Neural progenitor cell (in vitro differentiated cells): ENCODE measurements around the gene TMEM217. TPM values are rescaled to one million over a fixed set of nuclear protein-coding genes. Genes with fewer than 3 reads are reported as not detected.

Source experiments
- DNase-seq: peaks from one replicate; pipeline ENCODE4 v3.0.0-alpha.2; 2016; ENCODE audit warnings: low spot score
- H2AFZ ChIP-seq: fragments of 200-600 bp; sonication (generic); replicated peaks from 2 replicates; pipeline ENCODE4 v1.6.1; 2016; ENCODE audit warnings: antibody characterized with exemption
- H3F3A ChIP-seq: fragments of 200-600 bp; sonication (generic); 2 replicates; pipeline ENCODE4 v1.6.1; 2016; ENCODE audit warnings: antibody characterized with exemption, low read depth
- H3K27ac ChIP-seq: fragments of 200-600 bp; sonication (generic); 2 replicates; pipeline ENCODE4 v1.5.1; 2016; ENCODE audit warnings: mild to moderate bottlenecking
- H3K27me3 ChIP-seq: fragments of 200-600 bp; sonication (generic); 2 replicates; pipeline ENCODE4 v1.6.1; 2016; ENCODE audit warnings: mild to moderate bottlenecking, moderate library complexity
- H3K36me3 ChIP-seq: fragments of 200-600 bp; sonication (generic); 2 replicates; pipeline ENCODE4 v1.5.1; 2016
- H3K4me1 ChIP-seq: fragments of 200-600 bp; sonication (generic); 2 replicates; pipeline ENCODE4 v1.6.1; 2016; ENCODE audit warnings: mixed run types
- H3K4me2 ChIP-seq: fragments of 200-600 bp; sonication (generic); 2 replicates; pipeline ENCODE4 v1.6.1; 2016
- H3K4me3 ChIP-seq: fragments of 200-600 bp; sonication (generic); 2 replicates; pipeline ENCODE4 v1.5.1; 2016
- H3K79me2 ChIP-seq: fragments of 200-600 bp; sonication (generic); 2 replicates; pipeline ENCODE4 v1.6.1; 2016; ENCODE audit warnings: low read depth
- H3K9ac ChIP-seq: fragments of 200-600 bp; sonication (generic); 2 replicates; pipeline ENCODE4 v1.6.1; 2016
- H3K9me3 ChIP-seq: fragments of 200-600 bp; sonication (generic); 2 replicates; pipeline ENCODE4 v1.5.1; 2016; ENCODE audit warnings: low read depth
- H4K20me1 ChIP-seq: fragments of 200-600 bp; sonication (generic); 2 replicates; pipeline ENCODE4 v1.6.1; 2016; ENCODE audit warnings: low read depth
- H3K27ac Mint-ChIP-seq: 3 replicates; pipeline ENCODE4 v1.8.0; 2021; ENCODE audit warnings: mixed read lengths
- H3K27me3 Mint-ChIP-seq: 2 replicates; pipeline ENCODE4 v1.8.0; 2022; ENCODE audit warnings: low read depth, mild to moderate bottlenecking, inconsistent platforms, moderate library complexity, mixed read lengths; ENCODE audit not compliant: insufficient read depth
- H3K36me3 Mint-ChIP-seq: 3 replicates; pipeline ENCODE4 v1.8.0; 2021; ENCODE audit warnings: mixed read lengths
- H3K4me1 Mint-ChIP-seq: 3 replicates; pipeline ENCODE4 v1.8.0; 2021; ENCODE audit warnings: mixed read lengths
- H3K4me3 Mint-ChIP-seq: 3 replicates; pipeline ENCODE4 v1.8.0; 2021; ENCODE audit warnings: mild to moderate bottlenecking, moderate library complexity, mixed read lengths
- H3K9me3 Mint-ChIP-seq: 3 replicates; pipeline ENCODE4 v1.8.0; 2020; ENCODE audit warnings: mixed read lengths
- CTCF ChIP-seq: fragments of 200-600 bp; sonication (generic); IDR thresholded peaks from 2 replicates; pipeline ENCODE4 v1.5.1; 2017; ENCODE audit warnings: antibody characterized with exemption, mild to moderate bottlenecking
- EZH2 ChIP-seq: fragments of 200-600 bp; sonication (generic); IDR thresholded peaks from 2 replicates; pipeline ENCODE4 v1.6.1; 2017; ENCODE audit warnings: antibody characterized with exemption, mild to moderate bottlenecking, moderate library complexity
- EZH2phosphoT487 ChIP-seq: fragments of 200-600 bp; sonication (generic); IDR thresholded peaks from 2 replicates; pipeline ENCODE4 v1.6.1; 2017; ENCODE audit warnings: antibody characterized with exemption
- total RNA-seq: library from RNA; depleted of rRNA; stranded (reverse); fragments of >200 nt; gene quantifications from 2 replicates; pipeline ENCODE4 v1.2.3, GENCODE V29; 2015; ENCODE audit warnings: low replicate concordance

Gene TMEM217
- total RNA-seq, 1 donor from 2014 or later: not detected

- Histone ChIP-seq H3K27me3 (no peaks in the 10 kb centered on the region), H4K20me1 (no peaks in the 10 kb centered on the region), H3K79me2 (no peaks in the 10 kb centered on the region), H3K36me3 (no peaks in the 10 kb centered on the region), H3K4me3 (peak overlapping the region; percentile 63), H3K4me2 (peak overlapping the region; percentile 78), H3K4me1 (peaks cover 10% of the 10 kb centered on the region), H3K27ac (peak overlapping the region; percentile 69), H2AFZ (peak overlapping the region; percentile 99), H3K9me3 (no peaks in the 10 kb centered on the region), H3F3A (peaks cover 24% of the 10 kb centered on the region), H3K9ac (no peak overlapping the region)
- Mint-ChIP-seq H3K4me3 (peak overlapping the region; percentile 84), H3K4me1 (peaks cover 11% of the 10 kb centered on the region), H3K27me3 (peaks cover 12% of the 10 kb centered on the region), H3K36me3 (no peaks in the 10 kb centered on the region), H3K27ac (no peak overlapping the region), H3K9me3 (no peaks in the 10 kb centered on the region)
- DNase-seq: no peak
- TF ChIP-seq CTCF (no peak), EZH2 (no peak), EZH2phosphoT487 (no peak)
Observed at GRCh38 chr6:37221585-37222124, 36.3 kb downstream of the TMEM217 start.

GRCh38 chr6:37218511-37218910, 39.4 kb downstream of the TMEM217 start:
- no peaks in the 10 kb centered on the region for H3K79me2 ChIP-seq
- no peaks in the 10 kb centered on the region for H3K9me3 ChIP-seq
- H3K4me3 ChIP-seq: no peak overlapping the region
- Mint-ChIP-seq H3K4me3 (no peak overlapping the region), H3K9me3 (no peaks in the 10 kb centered on the region), H3K4me1 (peaks cover 11% of the 10 kb centered on the region), H3K27ac (no peak overlapping the region), H3K36me3 (no peaks in the 10 kb centered on the region), H3K27me3 (peaks cover 6% of the 10 kb centered on the region)
- no peak for DNase-seq
- H2AFZ ChIP-seq: no peak overlapping the region
- no peak overlapping the region for H3K4me2 ChIP-seq
- H3K4me1 ChIP-seq: peaks cover 10% of the 10 kb centered on the region
- H3K27me3 ChIP-seq: no peaks in the 10 kb centered on the region
- no peak for TF ChIP-seq EZH2phosphoT487
- no peak for TF ChIP-seq EZH2
- no peak for TF ChIP-seq CTCF
- H3F3A ChIP-seq: peaks cover 24% of the 10 kb centered on the region
- H3K9ac ChIP-seq: no peak overlapping the region
- no peaks in the 10 kb centered on the region for H4K20me1 ChIP-seq
- H3K27ac ChIP-seq: no peak overlapping the region
- no peaks in the 10 kb centered on the region for H3K36me3 ChIP-seq

- Histone ChIP-seq H3K9me3 (no peaks in the 10 kb centered on the region), H3F3A (peaks cover 20% of the 10 kb centered on the region), H3K4me2 (no peak overlapping the region), H4K20me1 (no peaks in the 10 kb centered on the region), H3K4me1 (peaks cover 9% of the 10 kb centered on the region), H3K27ac (no peak overlapping the region), H3K79me2 (no peaks in the 10 kb centered on the region), H3K4me3 (no peak overlapping the region), H2AFZ (no peak overlapping the region), H3K9ac (no peak overlapping the region), H3K27me3 (no peaks in the 10 kb centered on the region), H3K36me3 (no peaks in the 10 kb centered on the region)
- no peak for DNase-seq
- H3K4me1 Mint-ChIP-seq: peaks cover 10% of the 10 kb centered on the region
- no peak overlapping the region for H3K4me3 Mint-ChIP-seq
- no peak for TF ChIP-seq EZH2
- no peak for TF ChIP-seq CTCF
- no peak for TF ChIP-seq EZH2phosphoT487
- no peaks in the 10 kb centered on the region for H3K36me3 Mint-ChIP-seq
- peaks cover 6% of the 10 kb centered on the region for H3K27me3 Mint-ChIP-seq
- H3K27ac Mint-ChIP-seq: no peak overlapping the region
- H3K9me3 Mint-ChIP-seq: no peaks in the 10 kb centered on the region
Observed at GRCh38 chr6:37218061-37218460, 39.9 kb downstream of the TMEM217 start.
